Endothelial cell of umbilical vein (primary cell): ENCODE results near the gene NPLOC4. TPM values are rescaled to one million over a fixed set of nuclear protein-coding genes. Genes with fewer than 3 reads are reported as not detected.

Experiments used
- BruUV-seq: library from RNA; stranded (reverse); fragments of 400-500 nt; replicated peaks from 2 replicates; lab custom pipeline; 2021; lab: Mats Ljungman, UMichigan
- CTCF ChIA-PET: fragments of 300-600, 350-600 bp; sonication (Branson Sonifier 250); formaldehyde crosslinking; loops from one replicate; lab custom pipeline; 2021; ENCODE audit warnings: antibody characterized with exemption, inconsistent platforms; lab: Charles Lee
- POLR2A ChIA-PET: fragments of 300-600, 350-600 bp; sonication (Branson Sonifier 250); formaldehyde crosslinking; loops from one replicate; lab custom pipeline; 2021; ENCODE audit warnings: antibody characterized with exemption, inconsistent platforms; lab: Charles Lee
- DNase-seq: peaks from one replicate; pipeline ENCODE4 v3.0.0-alpha.2; 2011; ENCODE audit warnings: low read depth, low spot score
- FAIRE-seq: peaks from 2 replicates; lab custom pipeline; 2011; peaks lifted over from hg19 to GRCh38; lab: Jason Lieb, UNC
- H2AFZ ChIP-seq: 2 replicates; pipeline ENCODE4 v1.6.0; 2012; ENCODE audit warnings: low read depth, low read length, control low read depth, inconsistent platforms
- H3K27ac ChIP-seq: 2 replicates; pipeline ENCODE4 v1.5.1; 2011; ENCODE audit warnings: low read depth, mild to moderate bottlenecking, control low read depth, low read length, moderate library complexity; ENCODE audit not compliant: insufficient read depth
- H3K27me3 ChIP-seq, 2 experiments: 2 replicates each; pipeline versions ENCODE4 v1.6.0 to v1.6.1; 2011; ENCODE audit warnings: low read length in 2 of 2, mixed read lengths in 1 of 2; ENCODE audit not compliant: control insufficient read depth in 2 of 2, insufficient read depth in 2 of 2
- H3K36me3 ChIP-seq, 2 experiments: 2 replicates in 1 of 2; 3 replicates in 1 of 2; pipeline ENCODE4 v1.5.1; 2011; ENCODE audit warnings: low read length in 2 of 2, mild to moderate bottlenecking in 1 of 2, moderate library complexity in 1 of 2; ENCODE audit not compliant: control insufficient read depth in 2 of 2, insufficient read depth in 2 of 2; ENCODE audit errors: extremely low read depth in 1 of 2
- H3K4me1 ChIP-seq: 3 replicates; pipeline ENCODE4 v1.5.1; 2011; ENCODE audit warnings: mild to moderate bottlenecking, low read length; ENCODE audit not compliant: control insufficient read depth, insufficient read depth; ENCODE audit errors: extremely low read depth
- H3K4me2 ChIP-seq: 2 replicates; pipeline ENCODE4 v1.6.1; 2011; ENCODE audit warnings: low read length, control low read depth, mixed read lengths; ENCODE audit not compliant: insufficient read depth
- H3K4me3 ChIP-seq, 3 experiments: fragments of 200-600 bp in 1 of 3; sonication (generic), shearing (Covaris generic) in 1 of 3; replicated peaks in 1 of 3; 2 replicates each; pipeline ENCODE4 v1.5.1; 2011 to 2016; ENCODE audit warnings: control low read depth in 3 of 3, low read length in 3 of 3, mild to moderate bottlenecking in 2 of 3, inconsistent platforms in 1 of 3, low read depth in 1 of 3, moderate library complexity in 1 of 3; ENCODE audit not compliant: insufficient read depth in 1 of 3
- H3K79me2 ChIP-seq: 2 replicates; pipeline ENCODE4 v1.6.0; 2012; ENCODE audit warnings: low read length, inconsistent platforms; ENCODE audit not compliant: control insufficient read depth, insufficient read depth
- H3K9ac ChIP-seq: replicated peaks from 2 replicates; pipeline ENCODE3; 2011; ENCODE audit warnings: low read length, control low read depth; ENCODE audit not compliant: insufficient read depth; ENCODE audit errors: extremely low read depth
- H3K9me1 ChIP-seq: replicated peaks from 3 replicates; pipeline ENCODE4 v1.6.0; 2011; ENCODE audit warnings: mild to moderate bottlenecking, low read length; ENCODE audit not compliant: control insufficient read depth, insufficient read depth; ENCODE audit errors: extremely low read depth
- H3K9me3 ChIP-seq: replicated peaks from 2 replicates; pipeline ENCODE4 v1.5.1; 2012; ENCODE audit warnings: low read length, inconsistent platforms; ENCODE audit not compliant: control insufficient read depth, insufficient read depth
- H4K20me1 ChIP-seq: replicated peaks from 2 replicates; pipeline ENCODE3; 2011; ENCODE audit warnings: mild to moderate bottlenecking, low read length; ENCODE audit not compliant: control insufficient read depth, insufficient read depth; ENCODE audit errors: extremely low read depth
- JUN ChIP-seq: IDR thresholded peaks from 2 replicates; pipeline ENCODE4 v1.6.1; 2011; ENCODE audit warnings: borderline replicate concordance, low read depth; ENCODE audit not compliant: insufficient read length, insufficient read depth
- POLR2A ChIP-seq: IDR thresholded peaks from 2 replicates; pipeline ENCODE4 v1.6.1; 2012; ENCODE audit warnings: low read depth, mild to moderate bottlenecking, control low read depth, low read length
- POLR2AphosphoS5 ChIP-seq: IDR thresholded peaks from 2 replicates; pipeline ENCODE4 v1.6.1; 2012; ENCODE audit warnings: low read depth, mild to moderate bottlenecking, control low read depth, low read length, moderate library complexity; ENCODE audit not compliant: insufficient read depth
- dilution Hi-C: fragments of 300-500 bp; cut with MboI; formaldehyde crosslinking; loops from one replicate; pipeline ENCODE4 v1.15.0; 2019; ENCODE audit warnings: low sequenced_read_pairs; ENCODE audit not compliant: extremely low pct_ligation_motif_present
- intact Hi-C: fragments of 100-400 bp; cut with micrococcal nuclease; formaldehyde crosslinking; loops from one replicate; pipeline ENCODE4 v1.10.0; 2022
- polyA plus RNA-seq, 4 experiments: library from polyadenylated mRNA; depleted of rRNA in 3 of 4; stranded (reverse) in 3 of 4; unstranded in 1 of 4; fragments of >200 nt; gene quantifications; 2 replicates each; pipeline versions ENCODE4 v1.2.1 to v1.2.3, GENCODE V29; 2011 to 2012; ENCODE audit warnings: missing spikeins in 1 of 4
- total RNA-seq: library from RNA; stranded (reverse); gene quantifications from 2 replicates; pipeline ENCODE4 v1.2.3, GENCODE V29; 2021
- TF ChIP-seq, protein P1 (sequence below), 2 donors: IDR thresholded peaks; 1 replicate in 1 of 2; 2 replicates in 1 of 2; pipeline ENCODE4 v1.5.1; 2011; ENCODE audit warnings: low read length in 2 of 2, mild to moderate bottlenecking in 2 of 2, moderate library complexity in 2 of 2, control low read depth in 1 of 2, inconsistent platforms in 1 of 2, low read depth in 1 of 2; ENCODE audit not compliant: insufficient read depth in 1 of 2; ENCODE audit errors: extremely low read depth in 1 of 2

Gene NPLOC4
- total and polyA plus RNA-seq, 2 donors (not counting 3 experiments of a cell fraction or from before 2014, with no cell fraction given) = 150 to 175 TPM

DNA sequence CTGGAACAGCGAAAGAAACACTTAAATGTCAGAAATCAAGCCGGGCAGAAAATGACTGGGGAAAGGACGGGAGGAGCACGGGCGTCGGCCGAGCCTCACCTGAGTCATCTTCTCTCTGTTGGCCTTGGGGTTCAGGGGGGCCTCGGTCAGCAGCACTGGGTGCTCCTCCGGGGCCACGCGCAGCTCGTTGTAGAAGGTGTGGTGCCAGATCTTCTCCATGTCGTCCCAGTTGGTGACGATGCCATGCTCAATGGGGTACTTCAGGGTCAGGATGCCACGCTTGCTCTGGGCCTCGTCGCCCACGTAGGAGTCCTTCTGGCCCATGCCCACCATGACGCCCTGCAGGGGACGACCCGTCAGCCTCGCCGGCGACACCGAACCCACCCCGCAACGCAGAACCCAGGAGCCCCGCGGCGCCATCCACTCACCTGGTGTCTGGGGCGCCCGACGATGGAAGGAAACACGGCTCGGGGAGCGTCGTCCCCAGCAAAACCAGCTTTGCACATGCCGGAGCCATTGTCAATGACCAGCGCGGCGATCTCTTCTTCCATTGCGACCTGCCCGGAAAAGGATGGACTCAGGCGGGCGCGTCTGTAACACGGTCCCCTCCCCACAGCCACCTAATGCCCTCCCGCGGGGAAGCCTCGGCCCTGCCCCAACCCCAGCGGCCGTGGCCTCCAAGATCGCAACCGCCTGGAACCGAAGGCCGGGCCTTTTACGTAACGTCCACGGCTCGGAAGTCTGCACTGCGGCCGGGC is 124.9 kb downstream of the NPLOC4 start:
- H3K9ac ChIP-seq = peak overlapping the region; percentile 81
- BruUV-seq = TSS peak; percentile 54
- FAIRE-seq (no peak), DNase-seq (peak; percentile 27)
- H3K27ac ChIP-seq = peak overlapping the region; percentile 9
- peaks cover 34% of the 10 kb centered on the region for H3K4me1 ChIP-seq
- no peaks in the 10 kb centered on the region for H3K27me3 ChIP-seq
- no peaks in the 10 kb centered on the region for H3K9me1 ChIP-seq
- H3K79me2 ChIP-seq = peaks cover 56% of the 10 kb centered on the region
- H3K36me3 ChIP-seq = peaks cover 15 to 24% of the 10 kb centered on the region in 2 experiments
- peaks cover 2% of the 10 kb centered on the region for H4K20me1 ChIP-seq
- POLR2A ChIA-PET = interaction anchor here (0.6 to 1.9 kb wide), 11 partner anchors 9 to 381 kb away, joined by 3 to 10 read pairs (median 3); partner anchors contain the start of gene BAHCC1
- peak overlapping the region; percentile 42 to 93 (median 78) for H3K4me3 ChIP-seq
- intact Hi-C loops = loop anchor here (2.0 to 5.0 kb wide), 2 partner anchors 55 to 260 kb away; no protein-coding TSS in a partner anchor
- dilution Hi-C loops = no loop called here
- TF ChIP-seq, protein P1, sequence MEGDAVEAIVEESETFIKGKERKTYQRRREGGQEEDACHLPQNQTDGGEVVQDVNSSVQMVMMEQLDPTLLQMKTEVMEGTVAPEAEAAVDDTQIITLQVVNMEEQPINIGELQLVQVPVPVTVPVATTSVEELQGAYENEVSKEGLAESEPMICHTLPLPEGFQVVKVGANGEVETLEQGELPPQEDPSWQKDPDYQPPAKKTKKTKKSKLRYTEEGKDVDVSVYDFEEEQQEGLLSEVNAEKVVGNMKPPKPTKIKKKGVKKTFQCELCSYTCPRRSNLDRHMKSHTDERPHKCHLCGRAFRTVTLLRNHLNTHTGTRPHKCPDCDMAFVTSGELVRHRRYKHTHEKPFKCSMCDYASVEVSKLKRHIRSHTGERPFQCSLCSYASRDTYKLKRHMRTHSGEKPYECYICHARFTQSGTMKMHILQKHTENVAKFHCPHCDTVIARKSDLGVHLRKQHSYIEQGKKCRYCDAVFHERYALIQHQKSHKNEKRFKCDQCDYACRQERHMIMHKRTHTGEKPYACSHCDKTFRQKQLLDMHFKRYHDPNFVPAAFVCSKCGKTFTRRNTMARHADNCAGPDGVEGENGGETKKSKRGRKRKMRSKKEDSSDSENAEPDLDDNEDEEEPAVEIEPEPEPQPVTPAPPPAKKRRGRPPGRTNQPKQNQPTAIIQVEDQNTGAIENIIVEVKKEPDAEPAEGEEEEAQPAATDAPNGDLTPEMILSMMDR (IDR thresholded peaks at IDR 0.05; ENCODE audit: extremely low read depth in 1 of 2, insufficient read depth in 1 of 2, low read depth in 1 of 2, low read length in 2 of 2) = no peak
- peak; percentile 62 for TF ChIP-seq POLR2AphosphoS5
- peak; percentile 75 for TF ChIP-seq POLR2A
- no peaks in the 10 kb centered on the region for H3K9me3 ChIP-seq
- H3K4me2 ChIP-seq = peak overlapping the region; percentile 19
- CTCF ChIA-PET = interaction anchor here (0.6 to 2.4 kb wide), 5 partner anchors 13 to 257 kb away, joined by 3 to 11 read pairs (median 3); no protein-coding TSS in a partner anchor
- no peak overlapping the region for H2AFZ ChIP-seq

DNA sequence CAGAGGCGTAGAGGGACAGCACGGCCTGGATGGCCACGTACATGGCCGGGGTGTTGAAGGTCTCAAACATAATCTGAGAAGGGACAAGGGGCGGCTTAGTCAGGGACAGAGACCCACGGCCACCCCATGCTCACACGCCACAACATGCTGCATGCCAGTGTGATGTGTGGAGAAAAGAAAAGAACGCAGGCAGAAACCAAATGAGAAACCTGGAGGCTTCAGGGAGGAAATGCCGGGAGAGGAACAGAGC is 125.4 kb downstream of the NPLOC4 start:
- CTCF ChIA-PET = interaction anchor here (2.4 kb wide), 1 partner anchor 27 kb away, joined by 11 read pairs; no protein-coding TSS in a partner anchor
- dilution Hi-C loops (no loop called here), intact Hi-C loops (loop anchor here (5.0 kb wide), 1 partner anchor 259 kb away; no protein-coding TSS in a partner anchor)
- H3K9me3 ChIP-seq = no peaks in the 10 kb centered on the region
- DNase-seq (peak; percentile 30), FAIRE-seq (peak; percentile 70)
- POLR2A ChIA-PET = interaction anchor here (1.1 to 1.9 kb wide), 4 partner anchors 21 to 116 kb away, joined by 3 to 6 read pairs (median 3); partner anchors contain the start of gene BAHCC1
- H2AFZ ChIP-seq = no peak overlapping the region
- TF ChIP-seq POLR2A = no peak
- TF ChIP-seq, protein P1 (IDR thresholded peaks at IDR 0.05; ENCODE audit: extremely low read depth in 1 of 2, insufficient read depth in 1 of 2, low read depth in 1 of 2, low read length in 2 of 2) = no peak
- no peak for TF ChIP-seq JUN
- H3K79me2 ChIP-seq = peaks cover 51% of the 10 kb centered on the region
- H3K36me3 ChIP-seq = peaks cover 15 to 24% of the 10 kb centered on the region in 2 experiments
- H3K27me3 ChIP-seq = no peaks in the 10 kb centered on the region
- no peak overlapping the region for H3K27ac ChIP-seq
- H3K4me1 ChIP-seq = peaks cover 31% of the 10 kb centered on the region
- BruUV-seq = no TSS peak
- peak overlapping the region; percentile 6 for H3K4me2 ChIP-seq
- peak overlapping the region; percentile 81 for H3K9ac ChIP-seq
- peak overlapping the region; percentile 42 to 93 (median 78) for H3K4me3 ChIP-seq
- peaks cover 2% of the 10 kb centered on the region for H4K20me1 ChIP-seq
- no peaks in the 10 kb centered on the region for H3K9me1 ChIP-seq
